GM12878 (cell line): ENCODE results near the gene EEF1AKMT2. TPM values are rescaled to one million over a fixed set of nuclear protein-coding genes. Genes with fewer than 3 reads are reported as not detected.
A peak's percentile ranks its signal among the peaks of the same experiment; 100 is the strongest.

Experiments
- ATAC-seq: fragments of 200-7000 bp; cut with Tn5 transposase; 3 replicates; pipeline ENCODE4 v1.9.1; 2020; ENCODE audit warnings: mild to moderate bottlenecking, moderate library complexity
- BruUV-seq: library from RNA; stranded (reverse); fragments of 400-500 nt; replicated peaks from 2 replicates; lab custom pipeline; 2021; lab: Mats Ljungman, UMichigan
- CTCF ChIA-PET: fragments of 300-600 bp; sonication (Branson Sonifier 250); formaldehyde crosslinking; extraction: SDS; loops from one replicate; lab custom pipeline; 2021; ENCODE audit warnings: inconsistent platforms; lab: Yijun Ruan, JAX
- POLR2A ChIA-PET: fragments of 350-600 bp; formaldehyde crosslinking; extraction: SDS; loops from one replicate; lab custom pipeline; 2021; ENCODE audit warnings: inconsistent platforms; lab: Charles Lee
- RAD21 ChIA-PET: fragments of 300-600 bp; sonication (Branson Sonifier 250); formaldehyde crosslinking; loops from one replicate; lab custom pipeline; 2023; ENCODE audit warnings: antibody characterized with exemption; ENCODE audit not compliant: unreplicated experiment; lab: Charles Lee
- SMC1A ChIA-PET: fragments of 300-600 bp; sonication (Branson Sonifier 250); formaldehyde crosslinking; loops from one replicate; lab custom pipeline; 2023; ENCODE audit not compliant: unreplicated experiment, uncharacterized antibody; lab: Charles Lee
- DNase-seq: peaks from one replicate; pipeline ENCODE4 v3.0.0-alpha.2; 2011; ENCODE audit warnings: low read depth, low spot score
- FAIRE-seq: peaks from 3 replicates; lab custom pipeline; 2011; peaks lifted over from hg19 to GRCh38; lab: Jason Lieb, UNC
- H2AFZ ChIP-seq: 2 replicates; pipeline ENCODE4 v1.6.0; 2011; ENCODE audit warnings: low read depth, low read length, control low read depth; ENCODE audit not compliant: control insufficient read depth
- H3K27ac ChIP-seq: 2 replicates; pipeline ENCODE4 v1.5.1; 2011; ENCODE audit warnings: control low read depth; ENCODE audit not compliant: control insufficient read depth, insufficient read depth
- H3K27me3 ChIP-seq, 2 experiments: replicated peaks in 1 of 2; 2 replicates each; pipeline versions ENCODE4 v1.6.0 to v1.6.1; 2011; ENCODE audit warnings: low read length in 1 of 2; ENCODE audit not compliant: control insufficient read depth in 2 of 2, insufficient read depth in 2 of 2
- H3K36me3 ChIP-seq, 2 experiments: 2 replicates each; pipeline ENCODE4 v1.5.1; 2011; ENCODE audit warnings: low read length in 1 of 2; ENCODE audit not compliant: control insufficient read depth in 2 of 2, insufficient read depth in 2 of 2
- H3K4me1 ChIP-seq: 2 replicates; pipeline ENCODE4 v1.6.1; 2011; ENCODE audit warnings: mild to moderate bottlenecking, low read length, moderate library complexity, mixed read lengths; ENCODE audit not compliant: control insufficient read depth, insufficient read depth
- H3K4me2 ChIP-seq: 2 replicates; pipeline ENCODE4 v1.6.0; 2011; ENCODE audit warnings: control low read depth; ENCODE audit not compliant: control insufficient read depth, insufficient read depth
- H3K4me3 ChIP-seq: fragments of 200-600 bp; sonication (generic); 2 replicates; pipeline ENCODE4 v1.5.1; 2016
- H3K79me2 ChIP-seq: 2 replicates; pipeline ENCODE4 v1.6.0; 2011; ENCODE audit warnings: low read length; ENCODE audit not compliant: control insufficient read depth, insufficient read depth
- H3K9ac ChIP-seq: 2 replicates; pipeline ENCODE4 v1.8.0; 2011; ENCODE audit warnings: low read length, control low read depth, mixed read lengths; ENCODE audit not compliant: control insufficient read depth, insufficient read depth
- H3K9me3 ChIP-seq: replicated peaks from 3 replicates; pipeline ENCODE4 v1.5.1; 2011; ENCODE audit warnings: mild to moderate bottlenecking, low read length; ENCODE audit not compliant: control insufficient read depth, insufficient read depth
- H4K20me1 ChIP-seq: 2 replicates; pipeline ENCODE4 v1.6.0; 2011; ENCODE audit not compliant: control insufficient read depth, insufficient read depth
- BCL11A ChIP-seq: IDR thresholded peaks from 2 replicates; pipeline ENCODE4 v1.6.1; 2011; ENCODE audit warnings: low read depth, low read length
- BHLHE40 ChIP-seq, 2 experiments: fragments of 450-650 bp in 1 of 2; IDR thresholded peaks; 2 replicates each; pipeline ENCODE4 v1.6.1; 2011 to 2017; ENCODE audit warnings: low read depth in 2 of 2, borderline replicate concordance in 1 of 2, improper control_type of control experiment in 1 of 2, low read length in 1 of 2, mild to moderate bottlenecking in 1 of 2
- CHD4 ChIP-seq: fragments of 200-600 bp; sonication (generic); IDR thresholded peaks from 2 replicates; pipeline ENCODE4 v1.6.1; 2016; ENCODE audit warnings: mild to moderate bottlenecking
- EP300 ChIP-seq, 2 experiments: fragments of 150-350 bp in 1 of 2; IDR thresholded peaks; 2 replicates each; pipeline ENCODE4 v1.6.1; 2011 to 2012; ENCODE audit warnings: low read depth in 2 of 2, low read length in 2 of 2, borderline replicate concordance in 1 of 2, improper control_type of control experiment in 1 of 2, inconsistent platforms in 1 of 2; ENCODE audit not compliant: control insufficient read depth in 1 of 2
- GATAD2B ChIP-seq: fragments of 450-650 bp; conservative IDR thresholded peaks from 2 replicates; pipeline ENCODE4 v1.6.1; 2017; ENCODE audit warnings: low read depth, mild to moderate bottlenecking, moderate library complexity
- MEF2A ChIP-seq: IDR thresholded peaks from 2 replicates; pipeline ENCODE4 v1.6.1; 2011; ENCODE audit warnings: low read depth, mild to moderate bottlenecking, low read length, moderate library complexity; ENCODE audit not compliant: insufficient read depth
- MLLT1 ChIP-seq: fragments of 450-650 bp; IDR thresholded peaks from 2 replicates; pipeline ENCODE4 v1.6.1; 2016; ENCODE audit warnings: mild to moderate bottlenecking
- MXI1 ChIP-seq: fragments of 150-350 bp; IDR thresholded peaks from 2 replicates; pipeline ENCODE4 v1.6.1; 2011; ENCODE audit warnings: low read depth, mild to moderate bottlenecking, inconsistent platforms, low read length, improper control_type of control experiment
- NFIC ChIP-seq: IDR thresholded peaks from 2 replicates; pipeline ENCODE4 v1.6.1; 2012; ENCODE audit warnings: low read depth, mild to moderate bottlenecking, inconsistent platforms, low read length, moderate library complexity
- PAX5 ChIP-seq: IDR thresholded peaks from 2 replicates; pipeline ENCODE4 v1.6.1; 2011; ENCODE audit warnings: low read depth, low read length, borderline replicate concordance
- TBL1XR1 ChIP-seq: IDR thresholded peaks from 2 replicates; pipeline ENCODE4 v1.6.1; 2012; ENCODE audit warnings: low read depth, low read length, improper control_type of control experiment
- USF2 ChIP-seq: IDR thresholded peaks from 2 replicates; pipeline ENCODE4 v1.6.1; 2011; ENCODE audit warnings: low read depth, low read length, improper control_type of control experiment, borderline replicate concordance
- WRNIP1 ChIP-seq: IDR thresholded peaks from 2 replicates; pipeline ENCODE4 v1.6.1; 2011; ENCODE audit warnings: low read depth, low read length, improper control_type of control experiment, borderline replicate concordance
- WGBS: methylation state at CpG from one replicate; pipeline ENCODE4 v1.1.6; 2016; ENCODE audit warnings: low lambda C conversion rate; ENCODE audit not compliant: insufficient replicate concordance, insufficient coverage; ENCODE audit errors: missing lambda C conversion rate; 5-methylcytosine and 5-hydroxymethylcytosine counted together
- in situ Hi-C: fragments of 300-500 bp; cut with MboI; formaldehyde crosslinking; loops from 9 replicates; pipeline ENCODE4 v1.14.3; 2018; ENCODE audit warnings: mixed read lengths
- intact Hi-C: fragments of 100-400 bp; cut with micrococcal nuclease; formaldehyde crosslinking; loops from one replicate; pipeline ENCODE4 v1.14.2; 2022; ENCODE audit not compliant: unreplicated experiment
- polyA plus RNA-seq, 11 experiments: library from polyadenylated mRNA; depleted of rRNA in 4 of 11; unstranded in 6 of 11; stranded (reverse) in 5 of 11; fragments of >200 nt; fragmentation: Nextera tagmentation in 4 of 11; fragmentation: Illumina TruSeq in 1 of 11; extraction: Ambion mirVana in 4 of 11; extraction: Trizol in 1 of 11; gene quantifications; 1 replicate in 1 of 11; 2 replicates in 10 of 11; pipeline versions ENCODE4 v1.2.1 to v1.2.3, GENCODE V29; 2011 to 2016; ENCODE audit warnings: inconsistent platforms in 2 of 11, missing spikeins in 2 of 11, low read depth in 1 of 11
- total RNA-seq, 4 experiments: library from RNA; depleted of rRNA in 3 of 4; stranded (reverse); fragments of >200 nt in 3 of 4; fragmentation: Illumina TruSeq in 1 of 4; extraction: Trizol in 1 of 4; gene quantifications; 2 replicates each; pipeline versions ENCODE4 v1.2.1 to v1.2.3, GENCODE V29; 2013 to 2021
- TF ChIP-seq, protein P1 (sequence below): IDR thresholded peaks from 2 replicates; pipeline ENCODE4 v1.6.1; 2012; ENCODE audit warnings: improper control_type of control experiment, low read depth, low read length; ENCODE audit not compliant: insufficient replicate concordance

Gene EEF1AKMT2
- total and polyA plus RNA-seq, 10 of the 15 experiments (the other 5 are each of a cell fraction or from before 2014, with no cell fraction given), result 9.1 to 29.3 (median 23.6) TPM

GRCh38 chr10:124732931-124733570, 58.6 kb downstream of the EEF1AKMT2 start:
- RAD21 ChIA-PET, result interaction anchor here (1.0 to 4.1 kb wide), 8 partner anchors 9 to 85 kb away, joined by 3 to 37 read pairs (median 16); no protein-coding TSS in a partner anchor
- Histone ChIP-seq H2AFZ (peak overlapping the region; percentile 62), H3K4me2 (peak overlapping the region; percentile 91), H3K36me3 (peaks cover 1 to 2% of the 10 kb centered on the region in 2 experiments; a peak in 2 of 4 replicates), H3K4me1 (peaks cover 69% of the 10 kb centered on the region), H3K9me3 (no peaks in the 10 kb centered on the region), H3K9ac (peak overlapping the region; percentile 60), H3K4me3 (peak overlapping the region; percentile 50), H3K79me2 (peaks cover 33% of the 10 kb centered on the region), H4K20me1 (no peaks in the 10 kb centered on the region; the same call in 1 of the 2 replicates), H3K27ac (peak overlapping the region; percentile 71), H3K27me3 (no peaks in the 10 kb centered on the region)
- intact Hi-C loops (no loop called here), in situ Hi-C loops (no loop called here)
- DNase-seq (peak; percentile 77), FAIRE-seq (peak; percentile 89), ATAC-seq (peak; percentile 85)
- BruUV-seq, result no TSS peak
- CTCF ChIA-PET, result interaction anchor here (0.6 to 21.9 kb wide), 12 partner anchors 8 to 1061 kb away, joined by 3 to 319 read pairs (median 4); no protein-coding TSS in a partner anchor
- SMC1A ChIA-PET, result interaction anchor here (0.6 to 21.7 kb wide), 11 partner anchors 6 to 192 kb away, joined by 3 to 351 read pairs (median 5); no protein-coding TSS in a partner anchor
- WGBS, result 3% methylated on average over 14 of the region's 14 CpGs
- POLR2A ChIA-PET, result interaction anchor here (0.9 to 5.5 kb wide), 7 partner anchors 8 to 44 kb away, joined by 3 to 31 read pairs (median 13); no protein-coding TSS in a partner anchor
- TF ChIP-seq NFIC (peak; percentile 62; the same call in 1 of the 2 replicates), MXI1 (no peak), PAX5 (peak; percentile 46; the same call in 1 of the 2 replicates), CHD4 (no peak), GATAD2B (0 out of 2 replicates have a peak, but pooled peaks have one; percentile 29), MLLT1 (0 out of 2 replicates have a peak, but pooled peaks have one; percentile 36), WRNIP1 (no peak), BHLHE40 (IDR thresholded peaks at IDR 0.05; ENCODE audit: borderline replicate concordance in 1 of 2, low read depth in 2 of 2, low read length in 1 of 2) (peak; percentile 69 to 81; a peak in 3 of 4 replicates), USF2 (peak; percentile 40), BCL11A (0 out of 2 replicates have a peak, but pooled peaks have one; percentile 25), TBL1XR1 (0 out of 2 replicates have a peak, but pooled peaks have one; percentile 23), EP300 (IDR thresholded peaks at IDR 0.05; ENCODE audit: borderline replicate concordance in 1 of 2, control insufficient read depth in 1 of 2, low read depth in 2 of 2, low read length in 2 of 2) (no peak), MEF2A (no peak)
- TF ChIP-seq, protein P1, sequence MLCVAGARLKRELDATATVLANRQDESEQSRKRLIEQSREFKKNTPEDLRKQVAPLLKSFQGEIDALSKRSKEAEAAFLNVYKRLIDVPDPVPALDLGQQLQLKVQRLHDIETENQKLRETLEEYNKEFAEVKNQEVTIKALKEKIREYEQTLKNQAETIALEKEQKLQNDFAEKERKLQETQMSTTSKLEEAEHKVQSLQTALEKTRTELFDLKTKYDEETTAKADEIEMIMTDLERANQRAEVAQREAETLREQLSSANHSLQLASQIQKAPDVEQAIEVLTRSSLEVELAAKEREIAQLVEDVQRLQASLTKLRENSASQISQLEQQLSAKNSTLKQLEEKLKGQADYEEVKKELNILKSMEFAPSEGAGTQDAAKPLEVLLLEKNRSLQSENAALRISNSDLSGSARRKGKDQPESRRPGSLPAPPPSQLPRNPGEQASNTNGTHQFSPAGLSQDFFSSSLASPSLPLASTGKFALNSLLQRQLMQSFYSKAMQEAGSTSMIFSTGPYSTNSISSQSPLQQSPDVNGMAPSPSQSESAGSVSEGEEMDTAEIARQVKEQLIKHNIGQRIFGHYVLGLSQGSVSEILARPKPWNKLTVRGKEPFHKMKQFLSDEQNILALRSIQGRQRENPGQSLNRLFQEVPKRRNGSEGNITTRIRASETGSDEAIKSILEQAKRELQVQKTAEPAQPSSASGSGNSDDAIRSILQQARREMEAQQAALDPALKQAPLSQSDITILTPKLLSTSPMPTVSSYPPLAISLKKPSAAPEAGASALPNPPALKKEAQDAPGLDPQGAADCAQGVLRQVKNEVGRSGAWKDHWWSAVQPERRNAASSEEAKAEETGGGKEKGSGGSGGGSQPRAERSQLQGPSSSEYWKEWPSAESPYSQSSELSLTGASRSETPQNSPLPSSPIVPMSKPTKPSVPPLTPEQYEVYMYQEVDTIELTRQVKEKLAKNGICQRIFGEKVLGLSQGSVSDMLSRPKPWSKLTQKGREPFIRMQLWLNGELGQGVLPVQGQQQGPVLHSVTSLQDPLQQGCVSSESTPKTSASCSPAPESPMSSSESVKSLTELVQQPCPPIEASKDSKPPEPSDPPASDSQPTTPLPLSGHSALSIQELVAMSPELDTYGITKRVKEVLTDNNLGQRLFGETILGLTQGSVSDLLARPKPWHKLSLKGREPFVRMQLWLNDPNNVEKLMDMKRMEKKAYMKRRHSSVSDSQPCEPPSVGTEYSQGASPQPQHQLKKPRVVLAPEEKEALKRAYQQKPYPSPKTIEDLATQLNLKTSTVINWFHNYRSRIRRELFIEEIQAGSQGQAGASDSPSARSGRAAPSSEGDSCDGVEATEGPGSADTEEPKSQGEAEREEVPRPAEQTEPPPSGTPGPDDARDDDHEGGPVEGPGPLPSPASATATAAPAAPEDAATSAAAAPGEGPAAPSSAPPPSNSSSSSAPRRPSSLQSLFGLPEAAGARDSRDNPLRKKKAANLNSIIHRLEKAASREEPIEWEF, result peak; percentile 33
